GM18499 (cell line): ENCODE results near the gene NDC80.
"Not testable (repeated sequence)": the region's sequence is repeated elsewhere in the genome, so short reads cannot be mapped to it uniquely, and the experiment has no call there.

Experiments
- ATAC-seq: cut with Tn5 transposase; IDR thresholded peaks from one replicate; pipeline ENCODE4 v1.9.1; 2021; ENCODE audit warnings: moderate number of reproducible peaks; ENCODE audit not compliant: insufficient read depth, unreplicated experiment

The NDC80 gene

GRCh38 chr18:2571200-2572170 lies at the start of gene NDC80, which contains the start of gene METTL4:
Gene NDC80 (plus strand): TSS chr18:2571557. CDS start chr18:2572986, 1,429 bp downstream.
Gene METTL4 (minus strand): TSS chr18:2571505. CDS start chr18:2567216, 4,289 bp downstream.
- peak; percentile 63 for ATAC-seq

DNA sequence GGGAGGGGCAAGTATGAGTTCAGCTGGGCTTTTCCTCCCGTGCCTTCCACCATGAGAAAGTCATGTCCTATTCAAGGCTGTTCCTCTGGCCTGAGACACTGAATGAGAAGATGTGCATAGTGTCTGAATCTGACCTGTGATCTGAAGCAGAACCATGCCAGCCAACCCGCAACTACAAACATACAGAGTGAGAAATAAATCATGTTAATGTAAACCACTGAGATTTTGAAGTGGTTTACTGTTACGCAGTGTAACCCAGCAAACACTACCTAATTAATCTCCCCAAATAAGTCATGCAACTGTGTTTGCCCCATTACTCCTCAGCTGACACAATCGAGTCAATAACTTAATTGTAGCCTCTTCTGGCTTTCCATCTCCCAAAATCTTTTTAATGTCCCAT lies 49.2 kb upstream of the NDC80 start:
- ATAC-seq, result no peak

DNA sequence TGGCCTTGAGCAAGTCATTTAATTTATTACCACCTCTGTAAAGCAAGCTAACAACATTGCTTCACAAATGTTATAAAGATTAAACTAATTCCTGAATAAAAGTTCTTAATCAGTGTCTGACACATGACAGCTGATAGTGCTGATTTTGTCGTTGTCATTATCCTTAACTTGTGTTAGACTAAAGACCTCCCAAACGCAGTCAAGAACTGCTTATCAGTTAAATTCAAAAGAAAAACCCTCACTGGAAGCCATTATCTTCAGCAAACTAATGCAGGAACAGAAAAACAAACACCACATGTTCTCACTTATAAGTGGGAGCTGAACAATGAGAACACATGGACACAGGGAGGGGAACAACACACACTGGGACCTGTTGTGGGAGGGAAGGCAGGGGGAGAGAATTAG lies 46.6 kb upstream of the NDC80 start:
- ATAC-seq, result not testable (repeated sequence)

- ATAC-seq, result no peak
Observed at GRCh38 chr18:2526329-2526728, 45.0 kb upstream of the NDC80 start.

DNA sequence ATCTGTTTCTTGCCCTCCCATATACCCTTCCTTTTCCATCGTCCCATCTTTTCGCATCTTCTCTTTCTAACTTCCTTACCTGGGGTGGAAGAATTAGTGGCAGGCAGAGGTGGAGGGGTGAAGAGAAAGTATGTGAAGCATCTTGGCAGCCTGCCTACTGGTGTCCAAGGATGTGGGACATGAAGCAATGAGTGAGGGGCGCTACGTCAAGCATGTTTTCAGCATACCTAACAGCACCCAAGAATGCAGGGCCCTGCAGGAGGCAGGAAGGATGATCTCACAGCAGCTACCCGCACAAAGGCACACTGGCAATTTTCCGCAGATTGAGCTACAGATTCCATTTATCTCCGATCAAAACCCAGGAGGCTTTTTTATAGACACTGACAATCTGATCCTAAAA lies 42.2 kb upstream of the NDC80 start:
- ATAC-seq, result no peak

- ATAC-seq, result no peak
Observed at GRCh38 chr18:2531751-2532150, 39.6 kb upstream of the NDC80 start.

- no peak for ATAC-seq
Observed at GRCh38 chr18:2532797-2533196, 38.6 kb upstream of the NDC80 start.

GRCh38 chr18:2534906-2535305 lies 36.5 kb upstream of the NDC80 start:
- ATAC-seq, result no peak

DNA sequence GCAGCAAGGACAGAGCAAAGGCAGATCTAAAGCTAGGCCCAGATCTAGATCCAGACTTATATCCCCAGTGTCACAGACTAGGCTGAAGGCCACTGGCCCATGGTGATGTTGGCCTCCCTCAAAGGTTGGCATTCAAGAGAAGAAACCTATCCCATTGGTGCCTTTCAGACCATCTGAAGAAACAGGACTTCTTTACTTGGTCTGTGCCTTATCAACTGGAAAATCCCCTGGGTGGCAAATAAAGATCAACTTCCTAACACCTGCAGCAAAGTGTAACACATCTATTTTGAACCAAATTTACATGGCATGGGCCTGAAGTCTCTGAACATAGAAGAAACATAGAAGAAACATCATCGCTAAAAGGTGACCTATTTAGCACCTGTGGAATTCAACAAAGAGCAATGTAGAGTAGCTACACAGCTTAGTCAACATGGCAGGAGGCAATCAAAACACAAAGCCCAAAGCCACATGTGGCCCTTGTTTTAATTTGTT lies 35.9 kb upstream of the NDC80 start:
- no peak for ATAC-seq

- no peak for ATAC-seq
Observed at GRCh38 chr18:2536063-2536462, 35.3 kb upstream of the NDC80 start.

- ATAC-seq, result no peak
Observed at GRCh38 chr18:2536493-2536892, 34.9 kb upstream of the NDC80 start.

- no peak for ATAC-seq
Observed at GRCh38 chr18:2537296-2537695, 34.1 kb upstream of the NDC80 start.

DNA sequence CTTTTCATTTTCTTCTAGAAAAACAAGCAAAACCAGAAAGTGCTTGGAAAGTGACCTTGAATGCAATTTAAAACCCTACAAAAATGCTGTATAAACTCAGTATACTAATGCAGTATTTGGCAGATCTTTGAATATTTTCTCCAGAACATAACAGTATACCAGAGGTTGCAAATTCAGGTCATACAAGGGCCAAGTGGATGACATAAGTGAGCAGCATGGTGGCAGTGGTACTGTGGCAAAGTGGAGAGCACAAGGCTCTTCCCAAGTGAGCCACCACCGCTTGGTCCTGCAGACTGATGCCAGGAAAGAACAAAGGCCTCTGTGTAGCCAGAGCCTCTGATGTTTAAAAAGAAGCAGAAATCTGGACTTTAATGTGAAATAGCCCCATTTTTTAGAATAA lies 33.1 kb upstream of the NDC80 start:
- no peak for ATAC-seq

DNA sequence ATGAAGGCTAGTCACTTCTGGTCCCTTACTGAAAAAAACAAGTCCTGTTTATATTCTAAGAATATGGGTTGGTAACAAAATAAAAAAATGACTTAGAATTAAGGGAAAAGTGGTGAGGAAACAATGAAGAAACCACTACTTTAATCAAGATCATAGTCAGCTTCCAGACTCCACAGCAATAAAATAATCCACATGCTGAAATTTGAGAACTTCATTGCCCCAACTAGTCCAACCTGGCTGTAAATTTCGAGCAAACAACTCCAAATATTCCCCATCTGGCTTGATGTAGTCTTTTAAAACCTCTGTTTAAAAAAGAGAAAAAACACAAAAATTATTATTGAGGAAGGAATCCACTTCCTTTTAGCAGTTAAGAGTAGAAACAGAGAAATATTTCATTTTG lies 32.5 kb upstream of the NDC80 start:
- ATAC-seq, result no peak

DNA sequence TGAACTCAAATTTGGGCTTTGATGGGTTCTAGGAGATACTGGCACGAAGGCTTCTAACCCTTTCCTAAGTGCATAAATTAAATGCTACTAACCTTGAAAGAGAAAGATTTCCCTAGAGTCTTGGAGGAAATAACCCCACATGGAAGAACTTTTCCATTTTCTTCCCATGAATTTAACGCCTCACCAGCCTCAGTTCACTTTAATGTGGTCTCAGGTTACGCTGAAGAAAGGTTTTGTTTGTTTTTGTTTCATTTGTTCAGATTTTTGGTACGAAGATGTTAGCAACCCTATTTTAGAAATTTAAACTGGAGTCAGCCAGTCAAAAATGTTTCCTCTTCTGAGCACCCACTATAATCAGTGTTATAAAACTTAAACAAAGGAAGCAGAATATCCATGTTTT lies 30.8 kb upstream of the NDC80 start:
- no peak for ATAC-seq

GRCh38 chr18:2541925-2542563 lies 29.3 kb upstream of the NDC80 start:
- peak; percentile 71 for ATAC-seq

DNA sequence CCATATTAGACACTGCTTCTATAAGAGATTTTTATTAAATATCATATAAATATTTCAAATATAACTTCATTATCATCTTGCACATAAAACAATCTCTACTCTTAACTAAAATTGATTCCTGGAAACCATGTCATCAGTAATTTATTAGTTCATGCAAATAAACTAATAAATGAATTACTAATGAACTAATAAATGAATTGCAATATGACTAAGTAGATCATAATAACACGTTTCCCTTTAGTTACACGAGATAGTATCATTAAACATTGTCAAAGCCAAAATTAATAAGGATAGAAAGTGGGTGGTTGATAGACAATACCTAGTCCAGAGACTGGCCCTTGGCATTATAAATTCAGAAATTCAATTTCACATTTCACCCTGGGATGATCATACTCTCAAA lies 26.2 kb upstream of the NDC80 start:
- no peak for ATAC-seq

DNA sequence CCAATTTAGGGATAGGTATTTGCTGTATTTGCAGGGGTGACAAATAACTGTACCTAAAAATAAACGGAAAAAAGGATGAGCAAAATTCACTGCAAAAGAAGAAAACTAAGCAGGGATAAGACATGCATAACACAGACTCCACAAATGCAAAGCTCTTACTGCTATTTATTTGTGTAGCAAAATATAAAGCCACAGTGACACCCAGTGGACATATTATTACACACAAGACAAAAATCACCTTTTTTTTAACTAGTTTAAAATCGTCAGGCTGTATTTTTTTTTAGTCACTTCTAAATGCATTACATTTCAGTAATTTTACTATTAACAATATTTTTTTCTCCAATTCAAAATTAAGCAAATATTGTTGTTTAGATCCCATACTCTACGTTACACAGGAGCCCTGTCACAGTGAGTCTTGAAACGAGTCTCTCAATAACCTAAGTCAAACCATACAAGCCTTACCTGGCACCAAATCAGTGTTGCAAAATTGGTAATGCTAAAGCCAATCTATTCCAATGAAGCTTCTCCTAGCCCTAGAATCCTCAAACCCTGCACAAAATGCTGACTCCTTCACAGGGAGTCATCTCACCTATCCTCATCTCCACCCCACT lies 23.8 kb upstream of the NDC80 start:
- ATAC-seq, result no peak

GRCh38 chr18:2549462-2549861 lies 21.9 kb upstream of the NDC80 start:
- ATAC-seq, result no peak

- no peak for ATAC-seq
Observed at GRCh38 chr18:2551425-2551824, 19.9 kb upstream of the NDC80 start.

- no peak for ATAC-seq
Observed at GRCh38 chr18:2554696-2555095, 16.7 kb upstream of the NDC80 start.
